ENCODE data around the gene KRTAP5-8.
"Not testable (repeated sequence)": the region's sequence is repeated elsewhere in the genome, so short reads cannot be mapped to it uniquely, and the experiment has no call there.

KRTAP5-8 gene

GRCh38 chr11:71537977-71538665 lies at the start of gene KRTAP5-8:
Gene KRTAP5-8 (plus strand): TSS chr11:71538025. CDS start chr11:71538056, 31 bp downstream.
- DNase-seq (ENCODE audit: low spot score), result not testable (repeated sequence)

DNA sequence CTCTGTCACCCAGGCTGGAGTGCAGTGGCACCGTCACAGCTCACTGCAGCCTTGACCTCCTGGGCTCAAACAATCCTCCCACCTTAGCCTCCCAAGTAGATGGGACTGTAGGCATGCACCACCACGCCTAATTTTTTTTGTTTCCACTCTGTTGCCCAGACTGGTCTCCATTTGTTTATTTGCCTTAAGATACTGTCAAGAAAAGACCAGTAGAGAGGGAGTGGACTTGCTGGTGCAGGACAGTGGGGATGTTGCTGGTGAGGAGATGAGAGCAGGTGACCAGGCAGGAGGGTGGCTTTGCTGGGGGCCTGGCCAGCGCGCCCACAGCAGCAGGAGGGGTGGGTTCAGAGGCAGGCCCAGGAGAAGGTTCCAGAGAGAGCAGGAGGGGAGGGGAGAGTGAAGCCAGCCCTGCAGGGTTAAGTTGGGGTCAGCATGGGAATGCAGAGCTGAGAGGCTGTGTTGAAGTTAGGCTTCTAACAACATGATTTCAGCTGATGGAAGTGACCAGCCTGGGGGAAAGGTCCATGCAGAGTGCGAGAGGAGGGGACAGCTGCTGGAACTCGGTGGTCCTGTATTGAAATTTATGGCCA lies 49.0 kb upstream of the KRTAP5-8 start:
- DNase-seq (ENCODE audit: low spot score), result no peak

GRCh38 chr11:71489311-71490043 lies 48.3 kb upstream of the KRTAP5-8 start:
- DNase-seq (ENCODE audit: low spot score), result peak; percentile 83

GRCh38 chr11:71490044-71490730 lies 47.6 kb upstream of the KRTAP5-8 start:
- no peak for DNase-seq (ENCODE audit: low spot score)

DNA sequence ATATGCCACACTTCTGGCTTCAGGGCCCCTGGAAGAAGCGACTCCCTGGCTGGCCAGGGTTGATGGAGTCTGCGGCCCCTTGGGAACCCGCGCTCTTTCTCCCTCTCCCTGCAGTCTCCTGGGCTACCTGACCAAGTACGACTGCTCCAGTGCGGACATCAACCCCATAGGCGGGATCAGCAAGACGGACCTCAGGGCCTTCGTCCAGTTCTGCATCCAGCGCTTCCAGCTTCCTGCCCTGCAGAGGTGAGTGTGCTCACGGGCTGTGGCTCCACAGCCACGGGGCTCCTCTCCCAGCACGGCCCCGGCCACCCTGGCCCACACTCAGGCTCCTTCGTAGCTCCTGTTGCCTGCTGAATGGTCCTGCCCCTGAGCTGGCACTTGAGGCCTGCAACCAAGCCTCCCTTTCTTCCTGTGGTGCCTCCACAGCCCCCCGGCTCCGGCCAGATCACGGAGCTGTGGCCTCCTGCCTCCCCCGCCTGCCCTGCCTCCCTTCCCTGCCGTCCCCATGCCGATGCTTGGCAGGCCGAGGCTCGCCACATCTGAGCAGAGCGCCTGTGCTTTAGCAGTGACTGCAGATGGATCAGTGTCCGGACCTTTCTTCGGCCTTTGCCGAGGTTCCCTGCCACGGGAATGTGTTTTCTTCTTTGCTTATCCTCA lies 47.0 kb upstream of the KRTAP5-8 start:
- no peak for DNase-seq (ENCODE audit: low spot score)

DNA sequence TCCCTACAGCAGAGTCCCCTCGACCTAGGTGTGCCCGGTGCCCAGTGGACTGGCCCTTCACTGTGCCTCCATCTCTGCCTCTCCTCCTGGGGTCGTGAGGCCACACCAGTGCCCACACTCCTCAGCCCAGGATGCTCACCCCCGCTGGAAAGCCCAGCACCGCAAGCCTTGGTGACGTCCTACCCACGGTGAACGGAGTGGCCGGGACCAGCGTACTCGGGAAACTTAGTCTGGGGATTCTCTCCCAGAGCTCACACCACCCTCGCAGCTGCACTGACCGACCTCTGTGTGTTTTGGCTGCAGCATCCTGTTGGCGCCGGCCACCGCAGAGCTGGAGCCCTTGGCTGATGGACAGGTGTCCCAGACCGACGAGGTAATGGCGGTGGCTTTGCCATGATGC lies 46.3 kb upstream of the KRTAP5-8 start:
- DNase-seq (ENCODE audit: low spot score), result no peak

DNA sequence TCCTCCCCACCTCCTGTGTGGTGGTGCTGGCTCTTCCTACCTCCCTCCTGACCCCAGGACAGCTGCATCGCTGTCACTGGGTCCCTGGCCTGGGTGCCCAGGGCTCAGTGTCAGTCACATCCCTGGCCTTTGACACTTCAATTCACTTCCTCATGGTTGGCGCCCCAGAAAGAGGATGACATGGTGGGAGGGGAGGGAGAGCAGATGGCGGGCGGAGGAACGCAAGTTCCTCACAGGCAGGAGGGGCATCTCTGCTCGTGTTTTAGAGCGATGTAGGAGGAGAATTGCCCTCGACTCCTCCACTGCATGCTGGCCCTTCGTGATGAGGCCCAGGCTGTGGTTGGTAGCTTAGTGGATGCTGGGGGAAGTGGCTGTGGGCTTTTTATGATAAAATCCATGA lies 45.9 kb upstream of the KRTAP5-8 start:
- no peak for DNase-seq (ENCODE audit: low spot score)

DNA sequence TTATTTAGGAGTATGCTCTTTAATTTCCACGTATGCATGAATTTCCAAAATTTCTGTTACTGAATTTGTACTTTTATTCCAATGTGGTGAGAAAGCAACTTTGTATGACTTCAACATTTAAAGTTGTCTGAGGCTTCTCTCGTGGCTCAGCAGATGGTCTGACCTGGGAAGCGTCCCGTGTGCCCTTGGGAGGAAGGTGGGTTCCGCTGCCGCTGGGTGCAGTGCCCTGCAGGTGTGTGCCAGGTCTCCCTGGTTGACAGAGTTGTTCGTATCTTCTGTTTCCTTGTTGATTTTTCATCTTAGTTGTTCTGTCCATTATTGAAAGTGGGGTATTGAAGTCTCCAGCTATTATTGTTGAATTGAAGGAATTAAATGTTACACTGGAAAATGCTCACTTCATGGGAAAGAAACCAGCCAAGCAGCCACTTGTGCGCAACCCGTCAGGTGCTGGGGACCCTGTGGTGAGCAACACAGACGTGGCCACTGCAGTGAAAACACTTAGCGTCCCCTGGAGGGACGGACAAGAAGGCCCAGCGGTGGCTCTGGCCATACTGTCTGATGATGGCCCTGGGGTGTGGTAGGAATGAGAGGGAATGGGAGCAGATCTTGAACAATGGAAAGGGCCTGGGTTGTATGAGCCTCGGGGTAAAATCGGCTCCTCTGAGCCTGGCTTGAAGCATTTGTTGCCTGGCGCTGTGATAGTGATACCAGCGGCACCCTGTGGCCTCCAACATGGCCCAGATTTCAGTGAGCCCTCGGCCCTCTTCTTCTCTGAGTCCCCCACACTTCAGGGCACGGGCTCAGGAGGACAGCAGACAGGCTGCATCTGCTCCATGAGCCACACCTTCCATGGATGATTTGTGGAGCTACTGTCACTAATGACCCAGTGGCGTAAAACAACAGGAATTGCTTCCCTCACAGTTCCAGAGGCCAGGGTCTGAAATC lies 42.3 kb upstream of the KRTAP5-8 start:
- DNase-seq (ENCODE audit: low spot score), result no peak

GRCh38 chr11:71496421-71496820 lies 41.4 kb upstream of the KRTAP5-8 start:
- DNase-seq (ENCODE audit: low spot score), result no peak

DNA sequence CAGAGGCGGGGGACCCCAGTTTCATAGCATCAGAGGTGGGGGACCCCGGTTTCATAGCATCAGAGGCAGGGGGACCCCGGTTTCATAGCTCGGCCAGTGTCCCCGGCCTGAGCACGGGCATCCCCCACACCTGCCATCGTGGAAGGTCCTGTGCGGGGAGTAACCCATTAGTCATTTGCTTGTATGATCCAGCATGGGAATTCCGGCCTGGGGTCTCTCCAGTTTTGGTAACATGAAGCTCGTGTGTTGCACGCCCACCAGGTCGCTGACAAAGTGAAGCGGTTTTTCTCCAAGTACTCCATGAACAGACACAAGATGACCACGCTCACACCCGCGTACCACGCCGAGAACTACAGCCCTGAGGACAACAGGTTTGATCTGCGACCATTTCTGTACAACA lies 39.7 kb upstream of the KRTAP5-8 start:
- DNase-seq (ENCODE audit: low spot score), result no peak

DNA sequence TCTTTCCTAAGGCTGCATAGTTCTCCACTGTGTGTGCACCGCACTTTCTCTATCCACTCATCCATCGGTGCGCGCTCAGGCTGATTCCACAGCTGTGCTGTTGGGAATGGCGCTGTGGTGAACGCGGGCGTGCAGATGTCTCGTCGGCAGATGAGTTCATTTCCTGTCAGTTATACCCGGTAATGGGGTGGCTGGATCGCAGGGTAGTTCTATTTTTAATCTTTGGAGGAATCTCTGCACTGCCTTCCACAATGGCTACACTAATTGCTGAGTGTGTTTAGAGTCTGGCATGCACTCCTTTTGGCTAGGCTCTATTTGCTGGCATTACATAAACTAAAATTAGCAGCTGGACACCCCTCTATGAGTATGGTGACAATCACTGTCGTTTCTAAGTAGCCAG lies 38.7 kb upstream of the KRTAP5-8 start:
- DNase-seq (ENCODE audit: low spot score), result no peak

DNA sequence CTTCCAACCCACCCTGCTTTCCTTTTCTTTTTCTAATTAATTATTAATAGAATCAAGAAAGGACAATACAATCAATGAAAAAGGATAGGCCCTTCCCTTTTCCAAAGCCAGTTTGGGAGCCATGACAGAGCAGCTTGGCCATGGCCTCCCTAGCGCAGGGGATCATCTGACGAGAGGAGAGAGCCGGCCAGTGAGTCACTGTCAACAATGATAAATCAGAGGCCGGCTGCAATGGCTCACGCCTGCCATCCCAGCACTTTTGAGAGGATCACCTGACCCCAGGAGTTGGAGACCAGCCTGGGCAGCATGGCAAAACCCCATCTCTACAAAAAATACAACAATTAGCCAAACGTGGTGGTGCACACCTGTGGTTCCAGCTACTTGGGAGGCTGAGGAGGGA lies 38.3 kb upstream of the KRTAP5-8 start:
- DNase-seq (ENCODE audit: low spot score), result no peak

GRCh38 chr11:71500601-71501021 lies 37.2 kb upstream of the KRTAP5-8 start:
- no peak for DNase-seq (ENCODE audit: low spot score)

DNA sequence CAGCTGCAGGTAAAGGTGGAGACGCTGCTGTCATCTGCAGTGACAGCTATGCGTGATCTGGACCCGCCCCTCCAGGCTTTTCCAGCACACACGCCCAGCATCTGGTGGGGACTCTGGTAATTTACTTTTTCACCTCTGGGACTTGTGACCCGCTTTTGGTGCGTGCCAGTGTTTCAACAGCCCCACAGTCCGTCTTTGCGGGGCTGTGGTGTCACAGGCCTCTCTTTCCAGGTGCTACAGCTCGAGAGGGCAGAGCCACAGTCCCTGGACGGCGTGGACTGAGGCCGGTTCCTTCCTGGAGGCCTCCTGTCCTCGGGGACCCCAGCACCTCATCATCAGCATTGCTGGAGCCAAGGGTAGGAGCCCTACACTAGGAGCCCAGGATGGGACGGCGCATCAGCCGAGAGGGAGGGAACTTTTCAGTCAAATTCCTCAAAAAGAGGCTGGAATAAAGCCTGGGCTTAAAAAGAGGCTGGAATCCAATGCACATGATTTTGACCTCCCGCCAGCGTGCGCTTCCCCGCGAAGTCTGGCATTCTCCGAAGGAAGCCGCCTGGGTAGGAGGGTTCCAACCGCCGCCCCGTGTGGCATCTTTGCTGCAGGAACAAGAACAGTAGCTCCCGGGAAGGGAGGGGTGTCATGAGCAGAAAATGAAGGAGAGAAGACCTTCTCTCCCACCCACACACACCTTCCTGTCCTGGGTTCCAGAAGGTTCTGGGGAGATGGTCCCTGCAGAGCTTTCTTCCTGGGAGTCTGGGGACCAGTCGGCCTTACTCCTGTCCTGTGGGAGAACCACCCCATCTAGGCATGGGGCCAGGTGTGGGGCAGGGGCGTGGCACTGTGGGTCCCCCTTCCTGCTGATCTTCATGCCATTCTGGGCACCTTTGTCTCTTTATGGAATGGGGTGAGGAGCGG lies 36.5 kb upstream of the KRTAP5-8 start:
- no peak for DNase-seq (ENCODE audit: low spot score)

- no peak for DNase-seq (ENCODE audit: low spot score)
These were observed 35.8 kb upstream of the KRTAP5-8 start for GRCh38 chr11:71502026-71502425.

DNA sequence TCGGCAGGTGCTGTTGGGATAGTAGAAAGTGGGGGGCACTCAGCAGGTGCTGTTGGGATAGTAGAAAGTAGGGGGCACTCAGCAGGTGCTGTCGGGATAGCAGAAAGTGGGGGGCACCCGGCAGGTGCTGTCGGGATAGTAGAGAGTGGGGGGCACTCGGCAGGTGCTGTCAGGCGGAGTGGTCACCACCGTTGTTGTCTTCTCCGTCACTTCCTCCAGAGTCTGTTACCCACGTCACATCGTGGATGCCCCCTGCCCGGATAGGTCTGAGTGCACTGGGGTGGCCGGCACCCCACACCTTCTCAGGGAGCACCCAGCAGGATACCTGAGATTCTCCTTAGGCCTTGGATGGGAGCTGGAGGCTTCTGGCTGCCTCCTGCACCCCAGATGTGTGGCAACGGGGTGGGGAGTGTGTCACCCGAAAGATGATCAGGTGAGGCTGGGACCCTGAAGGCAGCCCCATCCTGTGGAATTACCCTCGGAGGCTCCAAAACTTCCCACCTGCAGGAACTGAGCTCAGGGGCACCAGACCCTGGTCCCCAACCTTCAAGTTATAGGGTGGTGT lies 34.9 kb upstream of the KRTAP5-8 start:
- DNase-seq (ENCODE audit: low spot score), result no peak

- no peak for DNase-seq (ENCODE audit: low spot score)
These were observed 33.3 kb upstream of the KRTAP5-8 start for GRCh38 chr11:71504531-71504930.

DNA sequence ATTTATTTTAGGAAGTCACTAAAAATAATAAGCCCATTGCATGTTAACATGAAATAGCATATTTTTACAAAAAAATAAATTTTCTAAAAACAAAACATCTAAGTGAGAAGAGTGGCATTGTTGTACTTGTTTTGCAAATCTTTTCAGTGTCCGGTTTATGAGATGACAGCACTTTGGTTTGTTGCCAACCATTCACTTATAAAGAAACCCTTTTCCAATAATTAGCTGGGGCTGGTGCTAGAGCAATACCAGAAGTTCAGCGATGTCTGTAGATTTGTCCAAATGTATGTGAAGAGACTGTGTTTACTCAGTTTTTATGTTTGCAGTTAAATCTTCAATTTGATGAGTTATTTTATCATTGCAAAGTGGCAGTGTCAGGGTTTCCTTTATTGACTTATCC lies 32.8 kb upstream of the KRTAP5-8 start:
- DNase-seq (ENCODE audit: low spot score), result no peak

DNA sequence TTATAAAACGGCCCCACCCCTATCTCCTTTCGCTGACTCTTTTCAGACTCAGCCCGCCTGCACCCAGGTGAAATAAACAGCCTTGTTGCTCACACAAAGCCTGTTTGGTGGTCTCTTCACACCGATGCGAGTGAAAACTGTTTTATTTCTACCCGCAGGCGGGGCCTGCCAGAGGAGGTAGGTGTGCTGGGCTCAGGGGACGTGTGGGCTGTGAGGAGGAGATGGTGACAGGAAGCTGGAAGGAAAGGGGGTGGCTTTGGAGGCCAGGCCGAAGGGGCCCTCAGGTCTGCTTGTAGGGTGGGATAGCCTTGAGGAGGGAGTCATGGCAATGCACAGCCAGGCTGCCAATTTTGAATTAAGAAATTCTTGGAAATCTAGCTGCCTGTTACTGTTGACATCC lies 32.0 kb upstream of the KRTAP5-8 start:
- no peak for DNase-seq (ENCODE audit: low spot score)

- no peak for DNase-seq (ENCODE audit: low spot score)
These were observed 30.7 kb upstream of the KRTAP5-8 start for GRCh38 chr11:71507102-71507501.

All from kidney tubule cell (primary cell).